ENCODE results near the gene CCDC159.
"Not testable (repeated sequence)": the region's sequence is repeated elsewhere in the genome, so short reads cannot be mapped to it uniquely, and the experiment has no call there.

The CCDC159 gene

GRCh38 chr19:11377756-11378155, 31.4 kb downstream of the CCDC159 start:
- Mint-ChIP-seq H3K36me3 (ENCODE audit: low read depth) (peaks cover 5% of the 10 kb centered on the region), H3K4me1 (peaks cover 35% of the 10 kb centered on the region), H3K27me3 (ENCODE audit: low read depth, poor library complexity) (peaks cover 20% of the 10 kb centered on the region), H3K4me3 (no peak overlapping the region), H3K27ac (no peak overlapping the region), H3K9me3 (no peaks in the 10 kb centered on the region)
- TF ChIP-seq CTCF (IDR thresholded peaks at IDR 0.05) = no peak
- DNase-seq = no peak

GRCh38 chr19:11378319-11379189, 32.2 kb downstream of the CCDC159 start:
- Mint-ChIP-seq H3K27ac (no peak overlapping the region), H3K4me3 (no peak overlapping the region), H3K27me3 (ENCODE audit: low read depth, poor library complexity) (peaks cover 27% of the 10 kb centered on the region), H3K4me1 (peaks cover 38% of the 10 kb centered on the region), H3K36me3 (ENCODE audit: low read depth) (peaks cover 5% of the 10 kb centered on the region), H3K9me3 (no peaks in the 10 kb centered on the region)
- TF ChIP-seq CTCF (IDR thresholded peaks at IDR 0.05) = peak; percentile 76
- DNase-seq = peak; percentile 80

- DNase-seq; H3K36me3 Mint-ChIP-seq (ENCODE audit: low read depth); H3K27ac Mint-ChIP-seq; H3K4me3 Mint-ChIP-seq; H3K9me3 Mint-ChIP-seq: not testable (repeated sequence)
- Mint-ChIP-seq H3K27me3 (ENCODE audit: low read depth, poor library complexity) (peaks cover 35% of the 10 kb centered on the region), H3K4me1 (peaks cover 38% of the 10 kb centered on the region)
These were observed 33.0 kb downstream of the CCDC159 start for GRCh38 chr19:11379269-11379845.

- Mint-ChIP-seq H3K4me1 (peaks cover 43% of the 10 kb centered on the region), H3K36me3 (ENCODE audit: low read depth) (peaks cover 5% of the 10 kb centered on the region), H3K27me3 (ENCODE audit: low read depth, poor library complexity) (peaks cover 39% of the 10 kb centered on the region), H3K4me3 (peak overlapping the region; percentile 87), H3K27ac (no peak overlapping the region), H3K9me3 (no peaks in the 10 kb centered on the region)
- no peak for DNase-seq
- TF ChIP-seq CTCF (IDR thresholded peaks at IDR 0.05) = no peak
These were observed 33.6 kb downstream of the CCDC159 start for GRCh38 chr19:11379857-11380350.

GRCh38 chr19:11380653-11381537, 34.6 kb downstream of the CCDC159 start:
- peaks cover 43% of the 10 kb centered on the region for H3K4me1 Mint-ChIP-seq
- no peaks in the 10 kb centered on the region for H3K9me3 Mint-ChIP-seq
- H3K4me3 Mint-ChIP-seq = peak overlapping the region; percentile 87
- H3K27me3 Mint-ChIP-seq (ENCODE audit: low read depth, poor library complexity) = peaks cover 39% of the 10 kb centered on the region
- peak overlapping the region; percentile 76 for H3K27ac Mint-ChIP-seq
- DNase-seq = peak; percentile 96
- peaks cover 5% of the 10 kb centered on the region for H3K36me3 Mint-ChIP-seq (ENCODE audit: low read depth)
- peak; percentile 64 for TF ChIP-seq CTCF (IDR thresholded peaks at IDR 0.05)
